ENCODE results near the gene COL6A5. TPM values are rescaled to one million over a fixed set of nuclear protein-coding genes. Genes with fewer than 3 reads are reported as not detected.

Gene COL6A5
- total RNA-seq, 1 donor = not detected

GRCh38 chr3:130490241-130490640, 144.8 kb downstream of the COL6A5 start:
- Histone ChIP-seq H4K20me1 (ENCODE audit: insufficient read depth, low read length) (no peaks in the 10 kb centered on the region), H3K4me3 (ENCODE audit: insufficient read depth, low read length) (no peak overlapping the region), H3K27me3 (ENCODE audit: insufficient read depth, low read length) (no peaks in the 10 kb centered on the region), H3K9me3 (ENCODE audit: low read depth, low read length) (no peaks in the 10 kb centered on the region), H2AFZ (ENCODE audit: low read length) (no peak overlapping the region), H3K4me1 (ENCODE audit: insufficient read depth, low read length) (no peaks in the 10 kb centered on the region), H3K79me2 (ENCODE audit: insufficient read depth, low read length) (no peaks in the 10 kb centered on the region), H3K27ac (ENCODE audit: low read depth, low read length) (no peak overlapping the region), H3K36me3 (ENCODE audit: insufficient read depth, low read length) (no peaks in the 10 kb centered on the region), H3K4me2 (ENCODE audit: insufficient read depth, low read length) (no peak overlapping the region)
- DNase-seq (ENCODE audit: insufficient read length, low spot score, missing footprints) = no peak
- TF ChIP-seq CTCF (IDR thresholded peaks at IDR 0.05; ENCODE audit: extremely low read depth, low read depth, low read length) = no peak

GRCh38 chr3:130491431-130491830, 146.0 kb downstream of the COL6A5 start:
- DNase-seq (ENCODE audit: insufficient read length, low spot score, missing footprints) = no peak
- Histone ChIP-seq H3K4me1 (ENCODE audit: insufficient read depth, low read length) (no peaks in the 10 kb centered on the region), H3K4me3 (ENCODE audit: insufficient read depth, low read length) (no peak overlapping the region), H3K36me3 (ENCODE audit: insufficient read depth, low read length) (no peaks in the 10 kb centered on the region), H3K27ac (ENCODE audit: low read depth, low read length) (no peak overlapping the region), H4K20me1 (ENCODE audit: insufficient read depth, low read length) (no peaks in the 10 kb centered on the region), H3K27me3 (ENCODE audit: insufficient read depth, low read length) (no peaks in the 10 kb centered on the region), H3K9me3 (ENCODE audit: low read depth, low read length) (no peaks in the 10 kb centered on the region), H3K4me2 (ENCODE audit: insufficient read depth, low read length) (no peak overlapping the region), H3K79me2 (ENCODE audit: insufficient read depth, low read length) (no peaks in the 10 kb centered on the region), H2AFZ (ENCODE audit: low read length) (no peak overlapping the region)
- no peak for TF ChIP-seq CTCF (IDR thresholded peaks at IDR 0.05; ENCODE audit: extremely low read depth, low read depth, low read length)

- no peaks in the 10 kb centered on the region for H4K20me1 ChIP-seq (ENCODE audit: insufficient read depth, low read length)
- no peak overlapping the region for H3K4me2 ChIP-seq (ENCODE audit: insufficient read depth, low read length)
- H3K36me3 ChIP-seq (ENCODE audit: insufficient read depth, low read length) = no peaks in the 10 kb centered on the region
- no peaks in the 10 kb centered on the region for H3K4me1 ChIP-seq (ENCODE audit: insufficient read depth, low read length)
- H3K4me3 ChIP-seq (ENCODE audit: insufficient read depth, low read length) = no peak overlapping the region
- H3K9me3 ChIP-seq (ENCODE audit: low read depth, low read length) = no peaks in the 10 kb centered on the region
- H3K27me3 ChIP-seq (ENCODE audit: insufficient read depth, low read length) = no peaks in the 10 kb centered on the region
- DNase-seq (ENCODE audit: insufficient read length, low spot score, missing footprints) = no peak
- H2AFZ ChIP-seq (ENCODE audit: low read length) = no peak overlapping the region
- TF ChIP-seq CTCF (IDR thresholded peaks at IDR 0.05; ENCODE audit: extremely low read depth, low read depth, low read length) = no peak
- no peak overlapping the region for H3K27ac ChIP-seq (ENCODE audit: low read depth, low read length)
- H3K79me2 ChIP-seq (ENCODE audit: insufficient read depth, low read length) = no peaks in the 10 kb centered on the region
These were observed 159.2 kb downstream of the COL6A5 start for GRCh38 chr3:130504701-130505100.

GRCh38 chr3:130506031-130506430, 160.6 kb downstream of the COL6A5 start:
- Histone ChIP-seq H3K27ac (ENCODE audit: low read depth, low read length) (no peak overlapping the region), H4K20me1 (ENCODE audit: insufficient read depth, low read length) (no peaks in the 10 kb centered on the region), H2AFZ (ENCODE audit: low read length) (no peak overlapping the region), H3K36me3 (ENCODE audit: insufficient read depth, low read length) (no peaks in the 10 kb centered on the region), H3K9me3 (ENCODE audit: low read depth, low read length) (no peaks in the 10 kb centered on the region), H3K79me2 (ENCODE audit: insufficient read depth, low read length) (no peaks in the 10 kb centered on the region), H3K4me3 (ENCODE audit: insufficient read depth, low read length) (no peak overlapping the region), H3K27me3 (ENCODE audit: insufficient read depth, low read length) (no peaks in the 10 kb centered on the region), H3K4me2 (ENCODE audit: insufficient read depth, low read length) (no peak overlapping the region), H3K4me1 (ENCODE audit: insufficient read depth, low read length) (no peaks in the 10 kb centered on the region)
- no peak for DNase-seq (ENCODE audit: insufficient read length, low spot score, missing footprints)
- TF ChIP-seq CTCF (IDR thresholded peaks at IDR 0.05; ENCODE audit: extremely low read depth, low read depth, low read length) = no peak
